ENCODE results near the gene PLBD2. TPM values are rescaled to one million over a fixed set of nuclear protein-coding genes. Genes with fewer than 3 reads are reported as not detected.

The PLBD2 gene
- total RNA-seq, 1 donor from 2014 or later = 54.3 TPM

DNA sequence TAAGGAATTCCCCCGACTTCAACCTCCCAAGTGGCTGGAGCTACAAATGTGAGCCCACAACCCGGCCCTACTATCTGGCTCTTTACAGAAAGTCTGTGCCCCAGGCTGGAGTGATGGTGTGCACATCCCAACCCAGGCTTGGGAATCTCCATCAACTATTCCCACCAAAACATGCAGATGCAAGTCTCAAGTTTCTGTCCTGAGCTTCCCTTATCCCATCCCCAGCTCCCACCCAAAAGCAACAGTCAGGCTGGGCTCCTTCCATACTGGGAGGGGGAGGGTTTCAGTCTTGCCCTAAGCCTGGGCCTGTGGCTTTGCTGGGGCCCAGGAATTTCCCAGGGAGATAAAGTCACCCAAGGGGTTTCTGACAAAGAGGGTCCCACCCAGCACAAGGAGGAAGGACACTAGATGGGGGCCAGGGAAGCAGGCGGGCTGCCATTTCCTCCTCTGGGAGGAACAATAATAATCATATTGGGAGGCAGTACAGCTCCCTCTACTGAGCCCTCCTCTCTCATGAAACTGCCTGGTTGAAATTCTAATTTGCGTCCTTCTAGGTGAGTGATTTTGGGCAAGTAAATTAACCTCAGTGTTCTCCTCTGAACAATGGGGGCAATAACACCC is 31.5 kb upstream of the PLBD2 start:
- no peak for DNase-seq (ENCODE audit: low read depth)
- TF ChIP-seq, protein P1, sequence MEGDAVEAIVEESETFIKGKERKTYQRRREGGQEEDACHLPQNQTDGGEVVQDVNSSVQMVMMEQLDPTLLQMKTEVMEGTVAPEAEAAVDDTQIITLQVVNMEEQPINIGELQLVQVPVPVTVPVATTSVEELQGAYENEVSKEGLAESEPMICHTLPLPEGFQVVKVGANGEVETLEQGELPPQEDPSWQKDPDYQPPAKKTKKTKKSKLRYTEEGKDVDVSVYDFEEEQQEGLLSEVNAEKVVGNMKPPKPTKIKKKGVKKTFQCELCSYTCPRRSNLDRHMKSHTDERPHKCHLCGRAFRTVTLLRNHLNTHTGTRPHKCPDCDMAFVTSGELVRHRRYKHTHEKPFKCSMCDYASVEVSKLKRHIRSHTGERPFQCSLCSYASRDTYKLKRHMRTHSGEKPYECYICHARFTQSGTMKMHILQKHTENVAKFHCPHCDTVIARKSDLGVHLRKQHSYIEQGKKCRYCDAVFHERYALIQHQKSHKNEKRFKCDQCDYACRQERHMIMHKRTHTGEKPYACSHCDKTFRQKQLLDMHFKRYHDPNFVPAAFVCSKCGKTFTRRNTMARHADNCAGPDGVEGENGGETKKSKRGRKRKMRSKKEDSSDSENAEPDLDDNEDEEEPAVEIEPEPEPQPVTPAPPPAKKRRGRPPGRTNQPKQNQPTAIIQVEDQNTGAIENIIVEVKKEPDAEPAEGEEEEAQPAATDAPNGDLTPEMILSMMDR (IDR thresholded peaks at IDR 0.05; ENCODE audit: insufficient read depth, low read length, poor library complexity, severe bottlenecking) = no peak
- Histone ChIP-seq H3K4me3 (ENCODE audit: low read depth, low read length) (no peak overlapping the region), H3K36me3 (ENCODE audit: control insufficient read depth, insufficient read depth, low read length) (no peaks in the 10 kb centered on the region), H3K27me3 (ENCODE audit: control insufficient read depth, insufficient read depth, low read length) (no peaks in the 10 kb centered on the region)

DNA sequence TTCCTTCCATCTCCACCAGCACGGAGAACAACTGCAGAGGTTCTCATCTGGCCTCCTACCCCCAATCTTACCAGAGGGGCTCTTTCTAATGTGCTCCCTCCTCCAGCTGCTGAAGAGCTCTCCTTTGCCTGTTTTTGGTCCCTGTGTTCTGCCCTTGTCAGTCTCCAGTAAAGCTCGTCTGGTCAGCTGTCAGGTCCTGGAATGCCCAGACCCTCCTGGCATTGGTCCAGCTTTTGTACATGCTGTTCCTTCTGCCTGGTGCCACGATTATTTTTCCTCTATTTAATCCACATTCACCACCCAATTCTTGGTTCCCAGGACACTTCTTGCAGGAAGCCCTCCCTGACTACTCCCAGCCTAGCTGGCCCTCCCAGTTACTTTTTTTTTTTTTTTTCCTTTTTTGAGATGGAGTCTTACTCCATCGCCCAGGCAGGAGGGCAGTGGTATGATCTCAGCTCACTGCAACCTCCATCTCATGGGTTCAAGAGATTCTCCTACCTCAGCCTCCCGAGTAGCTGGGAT is 30.0 kb upstream of the PLBD2 start:
- TF ChIP-seq, protein P1 (IDR thresholded peaks at IDR 0.05; ENCODE audit: insufficient read depth, low read length, poor library complexity, severe bottlenecking) = no peak
- Histone ChIP-seq H3K4me3 (ENCODE audit: low read depth, low read length) (no peak overlapping the region), H3K27me3 (ENCODE audit: control insufficient read depth, insufficient read depth, low read length) (no peaks in the 10 kb centered on the region), H3K36me3 (ENCODE audit: control insufficient read depth, insufficient read depth, low read length) (no peaks in the 10 kb centered on the region)
- no peak for DNase-seq (ENCODE audit: low read depth)

DNA sequence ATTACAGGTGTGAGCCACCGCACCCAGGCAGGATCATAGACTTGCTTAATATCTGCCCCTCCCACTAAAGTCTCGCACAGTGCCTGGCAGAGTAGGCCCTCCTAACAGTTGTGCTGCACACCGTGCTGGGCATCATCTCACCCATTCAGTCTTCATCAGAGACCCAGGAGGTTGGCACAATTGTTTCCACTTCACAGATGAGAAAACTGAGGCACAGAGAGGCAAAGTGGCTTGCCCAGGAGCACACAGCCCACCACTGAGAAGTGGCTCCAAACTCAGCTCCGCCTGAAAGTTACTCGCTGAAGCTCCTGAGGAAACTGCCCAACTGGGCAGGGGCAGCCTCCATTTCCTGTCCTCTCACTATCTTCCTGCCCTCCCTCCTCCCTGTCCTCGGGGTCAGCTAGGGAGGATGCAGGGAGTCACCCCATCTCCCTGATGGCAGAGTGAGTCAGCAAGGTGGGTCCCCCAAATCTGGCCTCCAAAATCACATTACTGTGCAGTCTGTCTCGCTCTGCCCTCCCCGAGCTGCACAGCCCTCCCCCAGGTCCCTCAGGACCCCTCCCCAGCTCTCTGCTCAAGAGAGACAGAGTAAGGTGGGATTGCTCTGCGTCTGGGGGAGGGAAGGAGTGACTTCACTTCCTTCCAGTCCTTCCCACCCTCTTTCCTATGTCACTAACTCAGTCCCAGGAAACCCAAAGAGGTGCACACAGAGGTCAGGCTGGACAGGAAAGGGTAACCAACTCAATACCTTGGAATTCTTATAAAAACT is 29.2 kb upstream of the PLBD2 start:
- no peak overlapping the region for H3K4me3 ChIP-seq (ENCODE audit: low read depth, low read length)
- TF ChIP-seq, protein P1 (IDR thresholded peaks at IDR 0.05; ENCODE audit: insufficient read depth, low read length, poor library complexity, severe bottlenecking) = no peak
- no peaks in the 10 kb centered on the region for H3K27me3 ChIP-seq (ENCODE audit: control insufficient read depth, insufficient read depth, low read length)
- no peaks in the 10 kb centered on the region for H3K36me3 ChIP-seq (ENCODE audit: control insufficient read depth, insufficient read depth, low read length)
- no peak for DNase-seq (ENCODE audit: low read depth)

DNA sequence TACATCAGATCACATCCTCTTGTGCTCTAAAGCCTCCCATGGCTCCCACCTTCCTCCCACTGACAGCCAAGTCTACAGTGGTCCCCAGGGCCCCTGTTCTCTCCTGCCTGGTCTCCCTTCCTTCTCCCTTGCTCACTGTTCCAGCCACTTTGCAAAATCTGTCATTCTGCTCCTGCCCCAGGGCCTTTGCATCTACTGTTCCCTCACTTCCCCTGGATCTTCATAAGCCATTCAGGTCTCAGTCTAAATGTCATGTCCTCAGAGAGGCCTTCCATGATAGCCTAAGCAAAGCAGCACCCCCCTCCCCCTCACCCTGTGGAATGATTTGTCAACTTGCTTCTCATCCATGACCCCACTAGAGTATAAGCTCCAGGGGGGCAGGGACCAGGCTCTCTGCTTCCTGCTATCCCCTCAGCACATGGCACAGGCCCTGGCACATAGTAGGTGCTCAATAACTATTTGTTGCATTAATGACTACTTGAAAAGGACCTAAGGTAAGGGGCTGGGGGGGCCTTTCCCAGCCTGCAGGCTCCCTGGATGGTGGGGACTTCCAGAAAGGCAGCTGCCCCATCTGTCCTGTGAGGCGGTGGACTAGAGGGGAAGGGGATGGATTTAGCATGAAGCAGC is 28.5 kb upstream of the PLBD2 start:
- TF ChIP-seq, protein P1 (IDR thresholded peaks at IDR 0.05; ENCODE audit: insufficient read depth, low read length, poor library complexity, severe bottlenecking) = no peak
- H3K27me3 ChIP-seq (ENCODE audit: control insufficient read depth, insufficient read depth, low read length) = no peaks in the 10 kb centered on the region
- H3K4me3 ChIP-seq (ENCODE audit: low read depth, low read length) = no peak overlapping the region
- no peak for DNase-seq (ENCODE audit: low read depth)
- no peaks in the 10 kb centered on the region for H3K36me3 ChIP-seq (ENCODE audit: control insufficient read depth, insufficient read depth, low read length)

DNA sequence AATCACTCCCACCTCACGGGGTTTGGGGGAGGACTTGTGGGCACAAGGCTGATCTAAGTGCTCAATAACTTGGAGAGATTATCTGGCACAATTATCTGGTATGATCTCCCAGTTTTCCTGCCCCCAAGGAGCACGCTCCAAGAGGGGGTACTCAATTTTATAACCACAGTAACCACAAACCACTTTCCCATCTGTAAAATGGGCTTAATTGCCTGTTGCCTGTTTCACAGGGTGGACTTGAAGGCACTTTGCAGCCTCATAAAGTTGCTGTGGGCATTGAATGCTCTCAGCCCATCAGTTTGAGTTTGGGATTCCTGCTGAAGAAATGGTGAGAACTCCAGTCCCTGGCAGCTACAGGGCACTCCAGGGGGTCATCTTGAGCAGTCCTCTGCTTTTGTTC is 27.9 kb upstream of the PLBD2 start:
- H3K4me3 ChIP-seq (ENCODE audit: low read depth, low read length) = no peak overlapping the region

More for the DNA sequence above, 27.9 kb upstream of the PLBD2 start:
- TF ChIP-seq, protein P1 (IDR thresholded peaks at IDR 0.05; ENCODE audit: insufficient read depth, low read length, poor library complexity, severe bottlenecking) = no peak
- no peak for DNase-seq (ENCODE audit: low read depth)
- H3K36me3 ChIP-seq (ENCODE audit: control insufficient read depth, insufficient read depth, low read length) = no peaks in the 10 kb centered on the region
- H3K27me3 ChIP-seq (ENCODE audit: control insufficient read depth, insufficient read depth, low read length) = no peaks in the 10 kb centered on the region
